ENCODE results near the gene RASSF8.

The RASSF8 gene

DNA sequence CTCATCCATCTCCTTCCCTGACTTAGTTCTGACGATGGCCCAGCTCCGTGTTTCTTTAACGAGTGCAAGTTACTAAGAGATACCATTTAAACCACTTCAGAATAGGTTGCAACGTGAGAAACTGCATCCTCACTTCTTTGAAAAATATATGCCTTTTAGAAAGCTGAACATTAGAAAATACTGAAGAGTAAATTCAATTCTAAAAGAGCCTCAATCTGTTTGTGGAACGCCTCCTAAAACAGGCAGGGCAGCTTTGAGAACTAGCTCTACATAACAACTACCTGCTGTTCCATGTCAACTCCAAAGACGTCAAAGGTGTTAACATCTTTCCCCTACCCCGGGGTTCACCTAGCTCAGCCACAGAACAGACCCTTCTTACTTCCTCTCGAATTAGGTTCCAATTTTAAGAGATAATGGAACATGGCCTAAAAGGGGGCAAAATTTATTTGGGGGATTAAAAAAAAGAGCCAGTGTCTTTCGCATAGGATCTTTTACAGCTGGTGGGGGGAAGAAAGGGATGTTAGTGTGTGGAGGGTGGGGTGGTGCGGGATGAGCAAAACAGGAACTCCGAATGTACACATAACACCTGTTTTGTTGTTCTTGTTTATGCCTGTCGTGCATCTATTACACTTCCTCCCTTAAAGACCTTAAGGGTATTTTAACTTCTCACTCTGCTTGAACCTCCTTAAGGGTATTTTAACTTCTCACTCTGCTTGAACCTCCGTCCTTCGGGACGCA, 163.0 kb downstream of the RASSF8 start:
- peak overlapping the region; percentile 99 for H3K4me2 ChIP-seq (ENCODE audit: low read length)
- no peaks in the 10 kb centered on the region for H3K79me2 ChIP-seq (ENCODE audit: low read length)
- H3K27me3 ChIP-seq (ENCODE audit: low read depth, low read length) = peaks cover 47% of the 10 kb centered on the region
- H3K4me1 ChIP-seq (ENCODE audit: low read length) = peaks cover 54% of the 10 kb centered on the region
- peak overlapping the region; percentile 37; the same call in 1 of the 2 replicates for H3K9ac ChIP-seq (ENCODE audit: low read length)
- H3K36me3 ChIP-seq (replicated peaks; ENCODE audit: low read depth, low read length) = no peaks in the 10 kb centered on the region
- no peak for TF ChIP-seq CTCF (IDR thresholded peaks at IDR 0.05; ENCODE audit: low read depth, low read length)
- no peak for TF ChIP-seq EZH2phosphoT487 (IDR thresholded peaks at IDR 0.05; ENCODE audit: low read depth)
- H4K20me1 ChIP-seq (ENCODE audit: insufficient read depth, low read length) = no peaks in the 10 kb centered on the region
- peak overlapping the region; percentile 37; the same call in 1 of the 2 replicates for H2AFZ ChIP-seq (ENCODE audit: low read depth, low read length)
- peak overlapping the region; percentile 83 for H3K4me3 ChIP-seq (ENCODE audit: low read length)
- H3K27ac ChIP-seq (ENCODE audit: low read length) = no peak overlapping the region
- no peaks in the 10 kb centered on the region for H3K9me3 ChIP-seq (ENCODE audit: insufficient read depth, low read length)

GRCh38 chr12:26122061-26122680, 163.7 kb downstream of the RASSF8 start:
- Histone ChIP-seq H3K4me1 (ENCODE audit: low read length) (peaks cover 52% of the 10 kb centered on the region), H3K27ac (ENCODE audit: low read length) (no peak overlapping the region), H3K79me2 (ENCODE audit: low read length) (no peaks in the 10 kb centered on the region), H3K4me2 (ENCODE audit: low read length) (peak overlapping the region; percentile 99), H4K20me1 (ENCODE audit: insufficient read depth, low read length) (no peaks in the 10 kb centered on the region), H3K9ac (ENCODE audit: low read length) (peak overlapping the region; percentile 41; the same call in 1 of the 2 replicates), H3K4me3 (ENCODE audit: low read length) (peak overlapping the region; percentile 83), H3K9me3 (ENCODE audit: insufficient read depth, low read length) (no peaks in the 10 kb centered on the region), H3K36me3 (replicated peaks; ENCODE audit: low read depth, low read length) (no peaks in the 10 kb centered on the region), H3K27me3 (ENCODE audit: low read depth, low read length) (peaks cover 47% of the 10 kb centered on the region), H2AFZ (ENCODE audit: low read depth, low read length) (peak overlapping the region; percentile 37; the same call in 1 of the 2 replicates)
- TF ChIP-seq CTCF (IDR thresholded peaks at IDR 0.05; ENCODE audit: low read depth, low read length) = peak; percentile 17
- no peak for TF ChIP-seq EZH2phosphoT487 (IDR thresholded peaks at IDR 0.05; ENCODE audit: low read depth)

GRCh38 chr12:26122681-26123481, 164.4 kb downstream of the RASSF8 start:
- Histone ChIP-seq H3K27me3 (ENCODE audit: low read depth, low read length) (peaks cover 50% of the 10 kb centered on the region), H3K4me3 (ENCODE audit: low read length) (peak overlapping the region; percentile 83), H3K4me1 (ENCODE audit: low read length) (peaks cover 45% of the 10 kb centered on the region), H3K27ac (ENCODE audit: low read length) (no peak overlapping the region), H3K36me3 (replicated peaks; ENCODE audit: low read depth, low read length) (no peaks in the 10 kb centered on the region), H3K9ac (ENCODE audit: low read length) (peak overlapping the region; percentile 41), H4K20me1 (ENCODE audit: insufficient read depth, low read length) (no peaks in the 10 kb centered on the region), H3K79me2 (ENCODE audit: low read length) (no peaks in the 10 kb centered on the region), H3K4me2 (ENCODE audit: low read length) (peak overlapping the region; percentile 99), H3K9me3 (ENCODE audit: insufficient read depth, low read length) (no peaks in the 10 kb centered on the region), H2AFZ (ENCODE audit: low read depth, low read length) (peak overlapping the region; percentile 70; the same call in 1 of the 2 replicates)
- TF ChIP-seq EZH2phosphoT487 (IDR thresholded peaks at IDR 0.05; ENCODE audit: low read depth) = no peak
- TF ChIP-seq CTCF (IDR thresholded peaks at IDR 0.05; ENCODE audit: low read depth, low read length) = peak; percentile 70
